Loucy (cell line): ENCODE data around the gene SYF2.

Experiments
- CTCF ChIP-seq: fragments of 200-600 bp; sonication (generic); conservative IDR thresholded peaks from 2 replicates; pipeline ENCODE4 v1.5.1; 2014; ENCODE audit warnings: mild to moderate bottlenecking, antibody characterized with exemption, low read length
- EZH2phosphoT487 ChIP-seq: fragments of 200-600 bp; IDR thresholded peaks from 2 replicates; pipeline ENCODE4 v1.6.1; 2018; ENCODE audit warnings: antibody characterized with exemption, mild to moderate bottlenecking, moderate library complexity, borderline replicate concordance

DNA sequence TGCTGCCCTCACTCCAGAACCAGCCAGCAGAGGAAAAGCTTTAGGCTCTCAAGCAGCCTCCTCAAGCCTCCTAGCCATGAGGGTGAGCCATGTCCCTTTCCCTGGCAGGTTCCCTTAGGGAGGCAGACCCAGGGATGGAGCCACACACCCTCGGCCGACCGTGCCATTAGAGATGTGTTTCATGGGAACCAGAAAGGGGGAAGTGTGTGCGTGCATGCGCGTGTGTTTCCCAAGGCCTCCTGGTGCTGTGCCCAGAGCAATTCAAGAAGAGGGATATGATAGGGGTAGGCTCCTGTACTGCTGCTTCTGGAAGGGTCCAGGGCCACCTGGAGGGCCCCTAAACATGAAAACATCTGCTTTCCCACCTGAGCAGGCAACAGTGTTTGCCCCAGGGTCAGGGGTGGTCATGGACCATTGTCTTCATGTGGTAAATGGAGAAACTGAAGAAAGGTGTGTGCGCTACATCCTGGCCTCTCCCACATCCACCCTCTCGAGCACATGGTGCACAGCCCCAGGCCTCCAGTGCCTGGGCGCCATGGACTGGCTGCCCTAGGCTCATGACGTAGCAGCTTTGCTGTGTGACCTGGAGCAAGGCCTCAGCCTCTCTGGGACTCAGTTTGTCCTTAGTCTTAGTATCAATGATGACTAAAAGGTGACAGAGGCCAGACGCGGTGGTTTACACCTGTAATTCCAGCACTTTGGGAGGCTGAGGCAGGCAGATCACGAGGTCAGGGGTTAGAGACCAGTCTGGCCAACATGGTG lies 48.1 kb downstream of the SYF2 start:
- TF ChIP-seq CTCF (no peak), EZH2phosphoT487 (no peak)
